ENCODE measurements around the gene MAPK12. TPM values are rescaled to one million over a fixed set of nuclear protein-coding genes. Genes with fewer than 3 reads are reported as not detected.
A peak's percentile ranks its signal among the peaks of the same experiment; 100 is the strongest.

Gene MAPK12
- total and polyA plus RNA-seq, 10 of the 15 experiments (the other 5 are each of a cell fraction or from before 2014, with no cell fraction given), result 1.1 to 38.9 (median 16.3) TPM

DNA sequence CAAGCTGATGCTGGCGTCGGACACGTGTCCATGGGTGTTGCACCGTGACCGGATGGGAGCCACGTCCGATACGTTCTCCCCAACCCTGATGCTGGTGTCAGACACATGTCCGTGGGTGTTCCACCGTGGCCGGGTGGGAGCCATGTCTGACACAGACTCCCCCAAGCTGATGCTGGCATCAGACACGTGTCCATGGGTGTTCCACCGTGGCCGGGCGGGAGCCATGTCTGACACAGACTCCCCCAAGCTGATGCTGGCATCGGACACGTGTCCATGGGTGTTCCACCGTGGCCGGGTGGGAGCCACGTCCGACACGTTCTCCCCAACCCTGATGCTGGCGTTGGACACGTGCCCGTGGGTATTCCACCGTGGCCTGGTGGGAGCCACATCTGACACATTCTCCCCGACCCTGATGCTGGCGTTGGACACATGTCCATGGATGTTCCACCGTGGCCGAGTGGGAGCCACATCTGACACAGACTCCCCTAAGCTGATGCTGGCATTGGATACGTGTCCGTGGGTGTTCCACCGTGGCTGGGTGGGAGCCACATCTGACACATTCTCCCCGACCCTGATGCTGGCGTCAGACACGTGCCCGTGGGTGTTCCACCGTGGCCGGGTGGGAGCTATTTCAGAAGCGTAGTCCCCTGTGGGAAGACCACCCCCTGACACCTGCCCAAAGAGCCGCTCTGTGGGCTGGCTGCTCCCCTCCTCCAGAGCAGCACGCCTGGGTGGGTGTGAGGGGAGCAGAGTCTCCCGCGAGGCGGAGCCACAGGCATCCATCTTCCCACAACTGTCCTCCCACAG, 40.7 kb downstream of the MAPK12 start:
- Histone ChIP-seq H3K79me2 (ENCODE audit: control insufficient read depth, insufficient read depth, low read length) (no peaks in the 10 kb centered on the region), H2AFZ (ENCODE audit: control insufficient read depth, low read depth, low read length) (no peak overlapping the region), H3K27me3 (replicated peaks in 1 of 2; ENCODE audit: control insufficient read depth in 2 of 2, insufficient read depth in 2 of 2, low read length in 1 of 2) (no peaks in the 10 kb centered on the region), H3K4me2 (ENCODE audit: control insufficient read depth, insufficient read depth) (no peak overlapping the region), H3K27ac (ENCODE audit: control insufficient read depth, insufficient read depth) (no peak overlapping the region), H3K4me3 (no peak overlapping the region), H3K4me1 (ENCODE audit: control insufficient read depth, insufficient read depth, low read length) (no peaks in the 10 kb centered on the region), H3K36me3 (ENCODE audit: control insufficient read depth in 2 of 2, insufficient read depth in 2 of 2, low read length in 1 of 2) (peaks cover 16 to 65% of the 10 kb centered on the region in 2 experiments; a peak in 3 of 4 replicates), H4K20me1 (ENCODE audit: control insufficient read depth, insufficient read depth) (no peaks in the 10 kb centered on the region), H3K9ac (ENCODE audit: control insufficient read depth, insufficient read depth, low read length) (no peak overlapping the region), H3K9me3 (replicated peaks; ENCODE audit: control insufficient read depth, insufficient read depth, low read length) (no peaks in the 10 kb centered on the region)
- FAIRE-seq (no peak), DNase-seq (ENCODE audit: low read depth, low spot score) (no peak), ATAC-seq (no peak)
- TF ChIP-seq POLR2AphosphoS5 (IDR thresholded peaks at IDR 0.05; ENCODE audit: low read length) (no peak), POU2F2 (IDR thresholded peaks at IDR 0.05; ENCODE audit: borderline replicate concordance, low read depth, low read length) (no peak), BMI1 (IDR thresholded peaks at IDR 0.05; ENCODE audit: borderline replicate concordance) (no peak), RFX5 (IDR thresholded peaks at IDR 0.05; ENCODE audit: low read depth, low read length) (no peak)
- TF ChIP-seq, protein P1, sequence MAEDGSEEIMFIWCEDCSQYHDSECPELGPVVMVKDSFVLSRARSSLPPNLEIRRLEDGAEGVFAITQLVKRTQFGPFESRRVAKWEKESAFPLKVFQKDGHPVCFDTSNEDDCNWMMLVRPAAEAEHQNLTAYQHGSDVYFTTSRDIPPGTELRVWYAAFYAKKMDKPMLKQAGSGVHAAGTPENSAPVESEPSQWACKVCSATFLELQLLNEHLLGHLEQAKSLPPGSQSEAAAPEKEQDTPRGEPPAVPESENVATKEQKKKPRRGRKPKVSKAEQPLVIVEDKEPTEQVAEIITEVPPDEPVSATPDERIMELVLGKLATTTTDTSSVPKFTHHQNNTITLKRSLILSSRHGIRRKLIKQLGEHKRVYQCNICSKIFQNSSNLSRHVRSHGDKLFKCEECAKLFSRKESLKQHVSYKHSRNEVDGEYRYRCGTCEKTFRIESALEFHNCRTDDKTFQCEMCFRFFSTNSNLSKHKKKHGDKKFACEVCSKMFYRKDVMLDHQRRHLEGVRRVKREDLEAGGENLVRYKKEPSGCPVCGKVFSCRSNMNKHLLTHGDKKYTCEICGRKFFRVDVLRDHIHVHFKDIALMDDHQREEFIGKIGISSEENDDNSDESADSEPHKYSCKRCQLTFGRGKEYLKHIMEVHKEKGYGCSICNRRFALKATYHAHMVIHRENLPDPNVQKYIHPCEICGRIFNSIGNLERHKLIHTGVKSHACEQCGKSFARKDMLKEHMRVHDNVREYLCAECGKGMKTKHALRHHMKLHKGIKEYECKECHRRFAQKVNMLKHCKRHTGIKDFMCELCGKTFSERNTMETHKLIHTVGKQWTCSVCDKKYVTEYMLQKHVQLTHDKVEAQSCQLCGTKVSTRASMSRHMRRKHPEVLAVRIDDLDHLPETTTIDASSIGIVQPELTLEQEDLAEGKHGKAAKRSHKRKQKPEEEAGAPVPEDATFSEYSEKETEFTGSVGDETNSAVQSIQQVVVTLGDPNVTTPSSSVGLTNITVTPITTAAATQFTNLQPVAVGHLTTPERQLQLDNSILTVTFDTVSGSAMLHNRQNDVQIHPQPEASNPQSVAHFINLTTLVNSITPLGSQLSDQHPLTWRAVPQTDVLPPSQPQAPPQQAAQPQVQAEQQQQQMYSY (CRISPR knock-in tag; IDR thresholded peaks at IDR 0.05), result no peak
- TF ChIP-seq, protein P2, sequence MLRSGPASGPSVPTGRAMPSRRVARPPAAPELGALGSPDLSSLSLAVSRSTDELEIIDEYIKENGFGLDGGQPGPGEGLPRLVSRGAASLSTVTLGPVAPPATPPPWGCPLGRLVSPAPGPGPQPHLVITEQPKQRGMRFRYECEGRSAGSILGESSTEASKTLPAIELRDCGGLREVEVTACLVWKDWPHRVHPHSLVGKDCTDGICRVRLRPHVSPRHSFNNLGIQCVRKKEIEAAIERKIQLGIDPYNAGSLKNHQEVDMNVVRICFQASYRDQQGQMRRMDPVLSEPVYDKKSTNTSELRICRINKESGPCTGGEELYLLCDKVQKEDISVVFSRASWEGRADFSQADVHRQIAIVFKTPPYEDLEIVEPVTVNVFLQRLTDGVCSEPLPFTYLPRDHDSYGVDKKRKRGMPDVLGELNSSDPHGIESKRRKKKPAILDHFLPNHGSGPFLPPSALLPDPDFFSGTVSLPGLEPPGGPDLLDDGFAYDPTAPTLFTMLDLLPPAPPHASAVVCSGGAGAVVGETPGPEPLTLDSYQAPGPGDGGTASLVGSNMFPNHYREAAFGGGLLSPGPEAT (IDR thresholded peaks at IDR 0.05; ENCODE audit: low read depth), result no peak
- ChIA-PET RAD21 (ENCODE audit: unreplicated experiment) (interaction anchor here (0.6 to 0.8 kb wide), 2 partner anchors 12 to 120 kb away, joined by 3 read pairs; no protein-coding TSS in a partner anchor), POLR2A (interaction anchor here (0.7 kb wide), 1 partner anchor 488 kb away, joined by 4 read pairs; no protein-coding TSS in a partner anchor), SMC1A (ENCODE audit: uncharacterized antibody, unreplicated experiment) (no interaction called here), CTCF (no interaction called here)
- 99% methylated on average over 38 of the region's 45 CpGs for WGBS (ENCODE audit: insufficient coverage, insufficient replicate concordance, low lambda C conversion rate, missing lambda C conversion rate)
- intact Hi-C loops (cut with micrococcal nuclease; ENCODE audit: unreplicated experiment) (no loop called here), in situ Hi-C loops (cut with MboI) (no loop called here)
- BruUV-seq (replicated peaks), result TSS peak; percentile 54
